Measurements from ENCODE around the gene ANTXRL.

DNA sequence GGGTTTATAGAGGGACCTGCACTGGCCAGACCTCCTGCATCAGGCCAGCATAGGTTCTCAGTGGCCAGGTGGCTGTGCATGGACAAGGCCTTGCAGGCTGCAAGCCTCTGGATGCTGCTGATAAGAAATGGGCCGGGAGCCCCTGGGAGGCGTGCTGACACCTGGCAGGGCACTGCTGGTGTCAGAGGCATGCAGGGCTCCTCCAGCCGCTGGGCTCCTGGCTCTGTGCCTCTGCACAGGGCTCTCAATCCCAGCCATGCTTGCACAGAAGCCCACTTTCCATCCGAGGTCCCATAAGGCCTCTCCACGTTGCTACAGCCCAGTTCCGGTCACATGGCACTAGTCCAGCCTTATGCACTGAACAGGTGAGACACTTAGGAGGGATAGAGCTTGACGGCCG is 27.3 kb downstream of the ANTXRL start:
- TF ChIP-seq POLR2A (IDR thresholded peaks at IDR 0.05; ENCODE audit: low read length) (no peak), GATA1 (IDR thresholded peaks at IDR 0.05; ENCODE audit: low read depth, low read length) (no peak)
